ENCODE results near the gene C1QTNF2.

Gene C1QTNF2

GRCh38 chr5:160398806-160399205 lies 28.4 kb upstream of the C1QTNF2 start:
- H3K4me3 ChIP-seq (replicated peaks; ENCODE audit: low read depth, low read length) = peak overlapping the region; percentile 74
- DNase-seq (ENCODE audit: low read depth) = peak; percentile 22
- TF ChIP-seq CTCF (IDR thresholded peaks at IDR 0.05; ENCODE audit: low read length, missing control alignments) = no peak

GRCh38 chr5:160397492-160397891 lies 27.1 kb upstream of the C1QTNF2 start:
- no peak for TF ChIP-seq CTCF (IDR thresholded peaks at IDR 0.05; ENCODE audit: low read length, missing control alignments)

GRCh38 chr5:160395111-160395510 lies 24.7 kb upstream of the C1QTNF2 start:
- no peak for DNase-seq (ENCODE audit: low read depth)

More at GRCh38 chr5:160397492-160397891, 27.1 kb upstream of the C1QTNF2 start:
- DNase-seq (ENCODE audit: low read depth) = no peak
- no peak overlapping the region for H3K4me3 ChIP-seq (replicated peaks; ENCODE audit: low read depth, low read length)

GRCh38 chr5:160390787-160391696 lies 20.6 kb upstream of the C1QTNF2 start:
- no peak overlapping the region for H3K4me3 ChIP-seq (replicated peaks; ENCODE audit: low read depth, low read length)
- TF ChIP-seq CTCF (IDR thresholded peaks at IDR 0.05; ENCODE audit: low read length, missing control alignments) = peak; percentile 47
- DNase-seq (ENCODE audit: low read depth) = peak; percentile 50

More at GRCh38 chr5:160395111-160395510, 24.7 kb upstream of the C1QTNF2 start:
- no peak for TF ChIP-seq CTCF (IDR thresholded peaks at IDR 0.05; ENCODE audit: low read length, missing control alignments)
- H3K4me3 ChIP-seq (replicated peaks; ENCODE audit: low read depth, low read length) = no peak overlapping the region

GRCh38 chr5:160387445-160387844 lies 17.0 kb upstream of the C1QTNF2 start:
- no peak for TF ChIP-seq CTCF (IDR thresholded peaks at IDR 0.05; ENCODE audit: low read length, missing control alignments)
- H3K4me3 ChIP-seq (replicated peaks; ENCODE audit: low read depth, low read length) = no peak overlapping the region
- no peak for DNase-seq (ENCODE audit: low read depth)

GRCh38 chr5:160385496-160385895 lies 15.1 kb upstream of the C1QTNF2 start:
- TF ChIP-seq CTCF (IDR thresholded peaks at IDR 0.05; ENCODE audit: low read length, missing control alignments) = no peak
- no peak for DNase-seq (ENCODE audit: low read depth)
- H3K4me3 ChIP-seq (replicated peaks; ENCODE audit: low read depth, low read length) = no peak overlapping the region
